A673 (cell line): ENCODE measurements around the gene METTL4. TPM values are rescaled to one million over a fixed set of nuclear protein-coding genes. Genes with fewer than 3 reads are reported as not detected.

Source experiments
- BruUV-seq: library from RNA; stranded (reverse); fragments of 400-500 nt; replicated peaks from 2 replicates; lab custom pipeline; 2021; lab: Mats Ljungman, UMichigan
- CTCF ChIA-PET: fragments of 300-600 bp; sonication (Branson Sonifier 250); formaldehyde crosslinking; loops from one replicate; lab custom pipeline; 2022; ENCODE audit warnings: antibody characterized with exemption; lab: Charles Lee
- POLR2A ChIA-PET: fragments of 300-600 bp; sonication (Branson Sonifier 250); formaldehyde crosslinking; loops from one replicate; lab custom pipeline; 2022; ENCODE audit warnings: antibody characterized with exemption; ENCODE audit not compliant: low non-redundant PET; lab: Charles Lee
- DNase-seq: peaks from one replicate; pipeline ENCODE4 v3.0.0-alpha.2; 2015; ENCODE audit warnings: low spot score
- H3K27ac ChIP-seq: fragments of 200-600 bp; sonication (generic); 2 replicates; pipeline ENCODE4 v1.5.1; 2016; ENCODE audit warnings: mixed run types, low read depth, mild to moderate bottlenecking, mixed read lengths, antibody characterized with exemption, low read length; ENCODE audit not compliant: poor library complexity, severe bottlenecking
- H3K27me3 ChIP-seq: fragments of 200-600 bp; sonication (generic); replicated peaks from 2 replicates; pipeline ENCODE4 v1.6.1; 2017; ENCODE audit warnings: mixed run types, low read depth, mild to moderate bottlenecking, mixed read lengths, antibody characterized with exemption, low read length; ENCODE audit not compliant: insufficient read depth, poor library complexity
- H3K36me3 ChIP-seq: fragments of 200-600 bp; sonication (generic); 2 replicates; pipeline ENCODE4 v1.6.1; 2016; ENCODE audit warnings: mixed run types, mild to moderate bottlenecking, mixed read lengths, antibody characterized with exemption, low read length; ENCODE audit not compliant: insufficient read depth, poor library complexity, severe bottlenecking
- H3K4me1 ChIP-seq: fragments of 200-600 bp; sonication (generic); 2 replicates; pipeline ENCODE4 v1.6.1; 2017; ENCODE audit warnings: mixed run types, mild to moderate bottlenecking, mixed read lengths, antibody characterized with exemption, low read length; ENCODE audit not compliant: insufficient read depth, poor library complexity, severe bottlenecking
- H3K4me3 ChIP-seq: fragments of 200-600 bp; sonication (generic); 2 replicates; pipeline ENCODE4 v1.5.1; 2016; ENCODE audit warnings: low read depth, mixed run types, mild to moderate bottlenecking, mixed read lengths, low read length; ENCODE audit not compliant: poor library complexity, severe bottlenecking
- H3K9me3 ChIP-seq: fragments of 200-600 bp; sonication (generic); 2 replicates; pipeline ENCODE4 v1.6.1; 2016; ENCODE audit warnings: mixed run types, low read depth, mild to moderate bottlenecking, mixed read lengths, antibody characterized with exemption, low read length; ENCODE audit not compliant: poor library complexity, severe bottlenecking
- CTCF ChIP-seq: fragments of 300-800, 200-600 bp; sonication (generic); conservative IDR thresholded peaks from 2 replicates; pipeline ENCODE4 v1.5.1; 2017; ENCODE audit warnings: low read depth, mild to moderate bottlenecking, antibody characterized with exemption, low read length, moderate library complexity, mixed read lengths
- EZH2 ChIP-seq: fragments of 200-600 bp; sonication (generic); IDR thresholded peaks from 2 replicates; pipeline ENCODE4 v1.6.1; 2017; ENCODE audit warnings: borderline replicate concordance, low read depth, mild to moderate bottlenecking, mixed read lengths, antibody characterized with exemption, low read length; ENCODE audit not compliant: poor library complexity, severe bottlenecking
- intact Hi-C: fragments of 100-400 bp; cut with micrococcal nuclease; formaldehyde crosslinking; loops from one replicate; pipeline ENCODE4 v1.10.0; 2022; ENCODE audit not compliant: unreplicated experiment
- total RNA-seq: library from RNA; stranded (reverse); gene quantifications from 2 replicates; pipeline ENCODE4 v1.2.3, GENCODE V29; 2021

METTL4 gene
- total RNA-seq, 1 experiment from 2014 or later, result 26.4 TPM

GRCh38 chr18:2555895-2556294, 15.4 kb downstream of the METTL4 start:
- no peak for DNase-seq
- Histone ChIP-seq H3K27me3 (no peaks in the 10 kb centered on the region), H3K4me3 (no peak overlapping the region), H3K9me3 (no peaks in the 10 kb centered on the region), H3K27ac (no peak overlapping the region), H3K4me1 (no peaks in the 10 kb centered on the region), H3K36me3 (no peaks in the 10 kb centered on the region)
- intact Hi-C loops, result no loop called here
- ChIA-PET POLR2A (no interaction called here), CTCF (no interaction called here)
- TF ChIP-seq EZH2, result no peak
- TF ChIP-seq CTCF, result no peak
- no TSS peak for BruUV-seq

- H3K36me3 ChIP-seq, result no peaks in the 10 kb centered on the region
- no peak overlapping the region for H3K4me3 ChIP-seq
- H3K27me3 ChIP-seq, result no peaks in the 10 kb centered on the region
- no peak overlapping the region for H3K27ac ChIP-seq
- no peaks in the 10 kb centered on the region for H3K9me3 ChIP-seq
- POLR2A ChIA-PET, result no interaction called here
- CTCF ChIA-PET, result no interaction called here
- H3K4me1 ChIP-seq, result no peaks in the 10 kb centered on the region
- BruUV-seq, result no TSS peak
- TF ChIP-seq CTCF, result no peak
- no peak for TF ChIP-seq EZH2
- DNase-seq, result no peak
- intact Hi-C loops, result no loop called here
Observed at GRCh38 chr18:2554696-2555095, 16.6 kb downstream of the METTL4 start.

- Histone ChIP-seq H3K4me3 (no peak overlapping the region), H3K4me1 (no peaks in the 10 kb centered on the region), H3K9me3 (no peaks in the 10 kb centered on the region), H3K27me3 (no peaks in the 10 kb centered on the region), H3K27ac (no peak overlapping the region), H3K36me3 (no peaks in the 10 kb centered on the region)
- ChIA-PET POLR2A (no interaction called here), CTCF (no interaction called here)
- DNase-seq, result no peak
- intact Hi-C loops, result no loop called here
- no peak for TF ChIP-seq CTCF
- TF ChIP-seq EZH2, result no peak
- no TSS peak for BruUV-seq
Observed at GRCh38 chr18:2551425-2551824, 19.9 kb downstream of the METTL4 start.
